Gastrocnemius medialis (tissue), 4 donors: ENCODE data around the gene CABCOCO1. TPM values are rescaled to one million over a fixed set of nuclear protein-coding genes. Genes with fewer than 3 reads are reported as not detected.

Source experiments
- ATAC-seq, 2 donors: fragments of 150-250 bp; one replicate each; pipeline ENCODE4 v1.9.1; 2016
- DNase-seq, 2 donors: peaks; one replicate each; pipeline ENCODE4 v3.0.0-alpha.2; 2019
- H3K27ac ChIP-seq, 4 donors: fragments of 200-600 bp; sonication (generic); 1 replicate in 1 of 4; 2 replicates in 3 of 4; pipeline ENCODE4 v1.5.1; 2016 to 2018; ENCODE audit warnings: mild to moderate bottlenecking in 2 of 4, moderate library complexity in 1 of 4
- H3K27me3 ChIP-seq, 3 donors: fragments of 200-600 bp; sonication (generic) in 2 of 3; 1 replicate in 1 of 3; 2 replicates in 2 of 3; pipeline versions ENCODE4 v1.5.1 to v1.6.0; 2016 to 2019; ENCODE audit warnings: mild to moderate bottlenecking in 1 of 3, moderate library complexity in 1 of 3
- H3K36me3 ChIP-seq, 2 donors: fragments of 200-600 bp; sonication (generic) in 1 of 2; one replicate each; pipeline ENCODE4 v1.5.1; 2017 to 2018
- H3K4me1 ChIP-seq, 2 donors: fragments of 200-600 bp; sonication (generic) in 1 of 2; one replicate each; pipeline ENCODE4 v1.5.1; 2016 to 2017; ENCODE audit warnings: mild to moderate bottlenecking in 2 of 2
- H3K4me3 ChIP-seq, 4 donors: fragments of 200-600 bp; sonication (generic) in 3 of 4; 1 replicate in 1 of 4; 2 replicates in 3 of 4; pipeline ENCODE4 v1.5.1; 2016 to 2019; ENCODE audit warnings: mild to moderate bottlenecking in 2 of 4
- H3K9me3 ChIP-seq, 3 donors: fragments of 200-600 bp; sonication (generic) in 2 of 3; 1 replicate in 1 of 3; 2 replicates in 2 of 3; pipeline ENCODE4 v1.5.1; 2016 to 2019
- CTCF ChIP-seq, 5 experiments: fragments of 450-650 bp in 3 of 5; fragments of 200-600 bp in 2 of 5; sonication (generic) in 2 of 5; IDR thresholded peaks in 4 of 5; conservative IDR thresholded peaks in 1 of 5; 1 replicate in 4 of 5; 2 replicates in 1 of 5; pipeline ENCODE4 v1.5.1; 2016 to 2019; ENCODE audit warnings: antibody characterized with exemption in 5 of 5, mild to moderate bottlenecking in 3 of 5, moderate library complexity in 3 of 5
- POLR2A ChIP-seq, 2 donors: fragments of 450-650 bp; IDR thresholded peaks; one replicate each; pipeline ENCODE4 v1.6.1; 2017; ENCODE audit warnings: antibody characterized with exemption in 2 of 2, mild to moderate bottlenecking in 2 of 2, moderate library complexity in 2 of 2
- in situ Hi-C, 4 donors: fragments of 200-750 bp; cut with MboI; loops; one replicate each; pipeline versions ENCODE4 v1.15.0 to v1.8.0; 2017; ENCODE audit warnings: low sequenced_read_pairs in 4 of 4
- intact Hi-C: fragments of 100-400 bp; cut with DNase I; formaldehyde crosslinking; loops from one replicate; pipeline ENCODE4 v1.15.1; 2023; ENCODE audit warnings: low total_unique reads
- total RNA-seq, 4 donors: library from RNA; depleted of rRNA; stranded (reverse); fragments of >200 nt; gene quantifications; one replicate each; pipeline versions ENCODE4 v1.1.0 to v1.2.3, GENCODE V29; 2016

CABCOCO1 gene
- total RNA-seq, 4 donors from 2014 or later: not detected

GRCh38 chr10:61701055-61701705 lies 38.5 kb downstream of the CABCOCO1 start:
- H3K9me3 ChIP-seq: no peaks in the 10 kb centered on the region
- intact Hi-C loops (no loop called here), in situ Hi-C loops (no loop called here)
- DNase-seq (no peak), ATAC-seq (no peak)
- H3K4me1 ChIP-seq: peaks cover 0 to 2% of the 10 kb centered on the region in 2 donors
- H3K4me3 ChIP-seq: no peak overlapping the region
- H3K27me3 ChIP-seq: no peaks in the 10 kb centered on the region
- no peak overlapping the region for H3K27ac ChIP-seq
- no peaks in the 10 kb centered on the region for H3K36me3 ChIP-seq
- no peak for TF ChIP-seq POLR2A (IDR thresholded peaks at IDR 0.05)
- no peak for TF ChIP-seq CTCF (IDR thresholded peaks at IDR 0.05 in 4 of 5, conservative IDR thresholded peaks at IDR 0.05 in 1 of 5)

GRCh38 chr10:61701706-61702105 lies 39.0 kb downstream of the CABCOCO1 start:
- Histone ChIP-seq H3K27me3 (no peaks in the 10 kb centered on the region), H3K36me3 (no peaks in the 10 kb centered on the region), H3K4me3 (no peak overlapping the region), H3K27ac (no peak overlapping the region), H3K9me3 (no peaks in the 10 kb centered on the region), H3K4me1 (peaks cover 0 to 2% of the 10 kb centered on the region in 2 donors)
- in situ Hi-C loops: no loop called here
- ATAC-seq: no peak
- DNase-seq: no peak
- intact Hi-C loops: no loop called here
- TF ChIP-seq POLR2A (IDR thresholded peaks at IDR 0.05): no peak
- no peak for TF ChIP-seq CTCF (IDR thresholded peaks at IDR 0.05 in 4 of 5, conservative IDR thresholded peaks at IDR 0.05 in 1 of 5)

- in situ Hi-C loops: no loop called here
- no peaks in the 10 kb centered on the region for H3K36me3 ChIP-seq
- no peak for ATAC-seq
- peaks cover 0 to 2% of the 10 kb centered on the region in 2 donors for H3K4me1 ChIP-seq
- no peaks in the 10 kb centered on the region for H3K9me3 ChIP-seq
- H3K27me3 ChIP-seq: no peaks in the 10 kb centered on the region
- H3K4me3 ChIP-seq: no peak overlapping the region
- TF ChIP-seq CTCF (IDR thresholded peaks at IDR 0.05 in 4 of 5, conservative IDR thresholded peaks at IDR 0.05 in 1 of 5): no peak
- no peak for TF ChIP-seq POLR2A (IDR thresholded peaks at IDR 0.05)
- no peak overlapping the region for H3K27ac ChIP-seq
- intact Hi-C loops: no loop called here
- no peak for DNase-seq
Measured at GRCh38 chr10:61702584-61702983, 39.9 kb downstream of the CABCOCO1 start.

GRCh38 chr10:61705022-61705613 lies 42.4 kb downstream of the CABCOCO1 start:
- in situ Hi-C loops: no loop called here
- no peaks in the 10 kb centered on the region for H3K9me3 ChIP-seq
- ATAC-seq (no peak), DNase-seq (no peak)
- no peaks in the 10 kb centered on the region for H3K36me3 ChIP-seq
- H3K4me3 ChIP-seq: no peak overlapping the region
- intact Hi-C loops: no loop called here
- H3K27ac ChIP-seq: no peak overlapping the region
- TF ChIP-seq POLR2A (IDR thresholded peaks at IDR 0.05): no peak
- TF ChIP-seq CTCF (IDR thresholded peaks at IDR 0.05 in 4 of 5, conservative IDR thresholded peaks at IDR 0.05 in 1 of 5): no peak
- H3K4me1 ChIP-seq: peaks cover 0 to 2% of the 10 kb centered on the region in 2 donors
- H3K27me3 ChIP-seq: no peaks in the 10 kb centered on the region
